HG03196 (cell line): ENCODE data around the gene LRP10.

ENCODE experiments used
- ATAC-seq: cut with Tn5 transposase; IDR thresholded peaks from one replicate; pipeline ENCODE4 v1.9.1; 2021; ENCODE audit not compliant: unreplicated experiment

The LRP10 gene

GRCh38 chr14:22864979-22865378 lies 6.6 kb upstream of the LRP10 start:
- no peak for ATAC-seq

DNA sequence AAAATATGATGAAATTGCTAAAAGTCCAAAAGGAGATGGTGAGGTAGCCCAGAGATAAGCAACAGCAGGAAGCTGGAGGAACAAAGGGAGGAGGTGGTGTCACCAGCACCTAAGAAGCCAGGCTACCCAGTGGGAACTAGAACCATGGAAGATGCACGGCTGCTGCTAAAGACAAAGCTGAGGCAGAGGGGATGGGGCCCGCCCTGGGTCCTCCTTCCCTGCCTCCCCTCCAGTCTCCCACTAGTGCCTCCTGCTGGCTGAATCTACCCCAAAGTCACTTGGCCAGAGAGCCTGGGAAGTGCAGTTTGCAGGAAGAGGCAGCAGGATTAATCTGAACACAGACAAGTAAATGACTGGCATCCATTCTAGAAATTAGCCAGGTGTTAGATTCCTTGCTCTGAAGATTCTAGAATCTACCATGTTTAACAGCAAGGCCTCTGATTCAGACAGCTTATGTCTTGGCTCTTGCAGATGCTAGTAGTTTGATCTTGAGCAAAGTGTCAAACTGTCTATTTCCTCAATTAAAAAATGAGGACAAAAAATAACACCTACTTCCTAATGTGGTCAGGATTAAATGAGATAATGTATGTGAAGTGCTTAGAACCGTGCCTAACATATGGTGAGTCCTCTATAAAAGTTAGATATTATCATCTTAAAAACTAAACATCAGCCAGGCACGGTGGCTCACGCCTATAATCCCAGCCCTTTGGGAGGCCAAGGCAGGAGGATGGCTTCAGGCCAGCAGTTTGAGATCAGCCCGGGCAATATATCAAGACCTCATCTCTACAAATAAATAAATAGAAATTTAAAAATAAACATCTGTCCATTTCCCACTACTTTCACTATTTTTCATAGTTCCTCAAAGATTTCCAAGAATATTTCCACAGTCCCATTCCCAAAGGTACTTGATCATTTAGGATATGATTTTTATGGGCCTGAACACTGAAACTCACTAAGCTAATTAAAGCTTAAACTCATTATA lies 5.8 kb upstream of the LRP10 start:
- no peak for ATAC-seq

DNA sequence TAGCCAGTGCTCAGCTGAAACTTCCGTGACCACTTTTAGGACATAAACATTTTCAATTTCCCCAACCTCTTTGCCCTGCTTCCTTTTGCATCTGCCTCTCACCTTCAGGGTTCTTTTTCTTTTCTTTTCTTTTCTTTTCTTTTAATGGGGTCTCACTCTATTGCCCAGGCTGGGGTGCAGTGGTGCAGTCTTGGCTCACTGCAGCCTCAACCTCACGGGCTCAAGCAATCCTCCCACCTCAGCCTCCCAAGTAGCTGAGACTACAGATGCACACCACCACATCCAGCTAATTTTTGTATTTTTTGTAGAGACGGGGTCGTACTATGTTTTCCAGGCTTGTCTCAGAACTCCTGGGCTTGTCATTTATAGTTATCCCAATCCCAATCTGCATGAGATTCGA lies 4.7 kb upstream of the LRP10 start:
- ATAC-seq = no peak

DNA sequence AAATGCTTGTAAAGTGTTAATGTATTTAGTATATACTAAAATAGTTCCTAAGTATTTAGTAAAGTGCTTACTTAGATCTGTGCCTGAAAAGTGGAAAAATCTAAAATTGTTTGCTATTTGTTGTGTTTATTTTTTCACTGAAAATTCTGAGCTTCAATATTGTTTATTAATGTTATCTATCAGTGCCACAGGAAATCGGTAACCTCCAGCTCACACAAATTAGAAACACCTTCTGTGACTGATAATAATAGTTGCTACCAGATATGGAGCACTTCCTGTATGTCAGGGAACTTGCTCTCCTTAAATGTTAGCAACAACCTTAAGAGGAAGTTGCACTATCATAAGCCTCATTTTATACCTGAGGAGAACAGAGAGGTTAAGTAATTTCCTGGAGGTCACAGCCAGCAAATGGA lies 723 bp upstream of the LRP10 start:
- ATAC-seq = peak; percentile 34

DNA sequence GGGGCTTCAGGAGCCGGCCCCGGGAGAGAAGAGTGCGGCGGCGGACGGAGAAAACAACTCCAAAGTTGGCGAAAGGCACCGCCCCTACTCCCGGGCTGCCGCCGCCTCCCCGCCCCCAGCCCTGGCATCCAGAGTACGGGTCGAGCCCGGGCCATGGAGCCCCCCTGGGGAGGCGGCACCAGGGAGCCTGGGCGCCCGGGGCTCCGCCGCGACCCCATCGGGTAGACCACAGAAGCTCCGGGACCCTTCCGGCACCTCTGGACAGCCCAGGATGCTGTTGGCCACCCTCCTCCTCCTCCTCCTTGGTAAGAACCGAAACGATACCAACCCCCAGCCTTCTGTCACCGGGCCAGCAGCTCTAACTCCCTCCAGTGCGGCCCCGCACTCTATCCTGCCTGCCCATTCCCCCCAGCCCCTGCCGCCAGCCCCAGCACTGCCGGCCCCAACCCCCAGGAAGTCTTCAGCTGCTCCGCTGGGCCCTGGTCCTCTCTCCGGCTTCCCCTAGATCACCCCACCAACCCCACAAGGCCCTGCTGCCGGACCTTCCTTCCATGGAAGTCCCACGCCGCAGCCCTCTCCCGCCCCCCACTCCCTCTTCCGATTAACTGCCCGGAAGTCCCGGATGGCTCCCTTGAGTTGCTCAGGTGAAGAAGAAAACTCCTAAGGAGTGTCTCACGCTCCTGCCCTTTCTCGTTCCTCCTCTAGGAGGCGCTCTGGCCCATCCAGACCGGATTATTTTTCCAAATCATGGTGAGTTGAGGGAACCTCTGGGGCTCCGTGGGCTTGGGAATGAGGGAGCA lies 693 bp downstream of the LRP10 start:
- ATAC-seq = peak; percentile 29

GRCh38 chr14:22872833-22873520 lies 1.4 kb downstream of the LRP10 start:
- no peak for ATAC-seq

GRCh38 chr14:22875003-22875747 lies 3.6 kb downstream of the LRP10 start:
- ATAC-seq = no peak

DNA sequence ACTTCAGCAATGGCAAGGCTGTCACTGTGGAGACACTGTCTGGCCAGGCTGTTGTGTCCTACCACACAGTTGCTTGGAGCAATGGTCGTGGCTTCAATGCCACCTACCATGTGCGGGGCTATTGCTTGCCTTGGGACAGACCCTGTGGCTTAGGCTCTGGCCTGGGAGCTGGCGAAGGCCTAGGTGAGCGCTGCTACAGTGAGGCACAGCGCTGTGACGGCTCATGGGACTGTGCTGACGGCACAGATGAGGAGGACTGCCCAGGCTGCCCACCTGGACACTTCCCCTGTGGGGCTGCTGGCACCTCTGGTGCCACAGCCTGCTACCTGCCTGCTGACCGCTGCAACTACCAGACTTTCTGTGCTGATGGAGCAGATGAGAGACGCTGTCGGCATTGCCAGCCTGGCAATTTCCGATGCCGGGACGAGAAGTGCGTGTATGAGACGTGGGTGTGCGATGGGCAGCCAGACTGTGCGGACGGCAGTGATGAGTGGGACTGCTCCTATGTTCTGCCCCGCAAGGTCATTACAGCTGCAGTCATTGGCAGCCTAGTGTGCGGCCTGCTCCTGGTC lies 4.3 kb downstream of the LRP10 start:
- ATAC-seq = no peak

DNA sequence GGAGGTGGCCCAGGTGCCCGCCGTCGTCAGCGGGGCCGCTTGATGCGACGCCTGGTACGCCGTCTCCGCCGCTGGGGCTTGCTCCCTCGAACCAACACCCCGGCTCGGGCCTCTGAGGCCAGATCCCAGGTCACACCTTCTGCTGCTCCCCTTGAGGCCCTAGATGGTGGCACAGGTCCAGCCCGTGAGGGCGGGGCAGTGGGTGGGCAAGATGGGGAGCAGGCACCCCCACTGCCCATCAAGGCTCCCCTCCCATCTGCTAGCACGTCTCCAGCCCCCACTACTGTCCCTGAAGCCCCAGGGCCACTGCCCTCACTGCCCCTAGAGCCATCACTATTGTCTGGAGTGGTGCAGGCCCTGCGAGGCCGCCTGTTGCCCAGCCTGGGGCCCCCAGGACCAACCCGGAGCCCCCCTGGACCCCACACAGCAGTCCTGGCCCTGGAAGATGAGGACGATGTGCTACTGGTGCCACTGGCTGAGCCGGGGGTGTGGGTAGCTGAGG lies 5.5 kb downstream of the LRP10 start:
- no peak for ATAC-seq

- no peak for ATAC-seq
Observed at GRCh38 chr14:22878271-22879246, 7.0 kb downstream of the LRP10 start.

- no peak for ATAC-seq
Observed at GRCh38 chr14:22882064-22882463, 10.5 kb downstream of the LRP10 start.

- no peak for ATAC-seq
Observed at GRCh38 chr14:22882529-22883172, 11.1 kb downstream of the LRP10 start.

DNA sequence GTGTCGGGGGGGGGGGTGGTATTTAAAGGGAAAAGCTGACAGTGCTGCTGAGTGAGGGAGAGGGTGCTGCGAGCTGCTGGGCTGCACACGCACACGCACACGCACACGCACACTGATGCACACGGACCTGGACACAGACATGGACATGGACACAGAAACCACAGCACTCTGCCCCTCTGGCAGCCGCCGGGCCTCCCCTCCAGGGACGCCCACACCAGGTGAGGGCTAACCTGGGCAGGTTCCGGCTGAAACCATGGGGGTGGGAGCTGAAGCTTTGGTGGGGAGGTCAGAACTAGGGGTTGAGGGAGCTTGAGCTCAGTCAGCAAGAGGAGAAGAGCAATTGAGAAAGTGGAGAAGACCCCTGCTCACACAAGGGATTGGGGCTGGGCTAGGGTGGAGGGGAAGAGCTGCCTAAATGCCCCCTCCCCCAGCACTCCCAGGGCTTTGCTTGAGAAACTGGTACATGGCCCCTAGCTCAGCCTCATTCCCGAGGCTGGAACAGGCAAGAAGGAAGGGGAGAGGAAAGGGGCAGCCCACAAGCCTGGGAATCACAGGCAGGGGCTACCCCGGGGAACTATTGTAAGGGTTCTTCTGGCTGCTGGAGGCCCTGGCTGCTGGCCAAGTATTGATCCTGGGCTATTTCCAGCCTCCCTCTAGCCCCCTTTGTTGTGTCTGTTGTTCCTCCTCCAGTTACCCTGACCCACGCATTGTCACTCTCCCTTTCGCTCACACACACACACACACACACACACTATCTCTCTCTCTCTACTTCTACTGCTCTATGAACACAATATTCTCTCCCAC lies 11.8 kb downstream of the LRP10 start, which contains the start of gene REM2:
Gene REM2 (plus strand): TSS at position 50 of the 804 bp plus-strand sequence. CDS start 66 bp downstream, at position 116.
- no peak for ATAC-seq

DNA sequence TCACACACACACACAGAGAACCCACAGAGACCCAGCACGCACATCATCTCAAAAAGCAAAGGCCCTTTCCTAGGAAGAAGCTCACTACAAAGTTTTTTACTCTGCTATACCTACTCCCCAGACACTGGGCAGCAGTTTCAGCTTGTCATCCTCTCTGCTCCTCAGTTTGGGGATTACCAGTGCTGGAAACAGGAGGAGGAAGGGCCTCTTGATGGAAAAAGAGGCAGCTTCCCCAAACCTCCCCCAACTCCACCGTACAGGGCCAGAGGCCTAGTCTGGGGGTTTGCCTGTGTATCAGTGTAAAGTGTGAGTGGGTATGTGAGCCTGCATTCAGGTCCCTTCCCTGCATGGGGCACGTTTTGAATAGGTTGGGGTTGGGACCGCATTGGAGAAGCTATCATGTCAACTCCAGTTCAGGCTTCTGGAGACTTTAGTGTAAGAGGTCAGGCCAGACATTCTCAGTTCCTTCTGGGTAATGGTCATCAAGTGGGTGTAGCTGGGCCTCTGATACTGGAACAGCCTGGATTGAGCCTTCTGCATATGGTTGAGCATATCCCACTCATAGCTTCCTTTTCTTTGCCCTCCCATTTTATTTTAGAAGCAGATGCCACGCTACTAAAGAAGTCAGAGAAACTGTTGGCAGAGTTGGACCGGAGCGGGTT lies 12.7 kb downstream of the LRP10 start:
- ATAC-seq = no peak

DNA sequence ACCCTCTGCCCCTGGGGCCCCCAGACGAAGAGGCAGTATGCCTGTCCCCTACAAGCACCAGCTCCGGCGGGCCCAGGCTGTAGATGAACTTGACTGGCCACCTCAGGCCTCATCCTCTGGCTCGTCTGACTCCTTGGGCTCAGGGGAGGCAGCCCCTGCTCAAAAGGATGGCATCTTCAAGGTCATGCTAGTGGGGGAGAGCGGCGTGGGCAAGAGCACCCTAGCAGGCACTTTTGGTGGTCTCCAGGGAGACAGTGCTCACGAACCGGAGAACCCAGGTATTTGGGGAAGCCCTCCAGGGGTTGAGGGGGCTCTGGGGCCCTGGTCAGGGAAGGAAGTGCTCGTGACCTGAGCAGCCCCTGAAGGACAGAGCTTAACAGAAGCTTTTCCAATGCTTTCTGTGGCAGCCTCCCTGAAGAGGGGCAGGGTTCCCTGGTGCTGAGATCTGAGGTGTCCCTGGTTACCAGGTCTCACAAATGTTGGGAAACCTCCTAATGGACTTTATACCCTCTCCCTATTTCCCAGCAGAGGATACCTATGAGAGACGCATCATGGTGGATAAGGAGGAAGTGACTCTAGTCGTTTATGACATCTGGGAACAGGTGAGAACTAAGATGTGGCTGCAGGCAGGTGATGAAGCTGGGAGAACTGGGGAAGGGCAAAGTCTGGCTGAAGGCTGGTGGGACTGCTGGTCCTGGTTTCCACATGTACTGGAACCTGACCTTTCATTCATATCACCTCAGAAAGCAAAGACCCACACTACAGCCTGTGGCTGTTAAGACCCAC lies 13.4 kb downstream of the LRP10 start:
- ATAC-seq = no peak

DNA sequence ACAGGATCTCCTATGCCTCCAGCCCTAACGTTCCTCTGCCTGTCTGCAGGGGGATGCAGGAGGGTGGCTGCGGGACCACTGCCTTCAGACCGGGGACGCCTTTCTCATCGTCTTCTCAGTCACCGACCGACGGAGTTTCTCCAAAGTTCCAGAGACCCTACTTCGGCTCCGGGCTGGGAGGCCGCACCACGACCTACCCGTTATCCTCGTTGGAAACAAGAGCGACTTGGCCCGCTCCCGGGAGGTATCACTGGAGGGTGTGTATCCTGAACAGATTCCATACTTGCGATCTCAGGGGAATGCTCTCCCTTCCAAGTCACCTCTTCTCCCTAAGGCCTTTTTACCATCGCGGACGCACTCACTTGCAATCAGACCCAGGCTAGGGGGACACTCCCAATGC lies 14.4 kb downstream of the LRP10 start:
- no peak for ATAC-seq
